Skeletal muscle tissue (tissue), 4 donors: Measurements from ENCODE around the gene ADK. TPM values are rescaled to one million over a fixed set of nuclear protein-coding genes. Genes with fewer than 3 reads are reported as not detected.
"Not testable (repeated sequence)": the region's sequence is repeated elsewhere in the genome, so short reads cannot be mapped to it uniquely, and the experiment has no call there.

Source experiments
- H3K27ac ChIP-seq: one replicate; pipeline ENCODE4 v1.7.0; 2013; ENCODE audit warnings: mild to moderate bottlenecking, low read depth, low read length, inconsistent platforms
- H3K27me3 ChIP-seq, 3 donors: one replicate each; pipeline ENCODE4 v1.7.0; 2013; ENCODE audit warnings: low read length in 3 of 3; ENCODE audit not compliant: control insufficient read depth in 3 of 3, insufficient read depth in 3 of 3
- H3K36me3 ChIP-seq, 3 donors: one replicate each; pipeline ENCODE4 v1.7.0; 2013; ENCODE audit warnings: low read length in 3 of 3; ENCODE audit not compliant: control insufficient read depth in 3 of 3, insufficient read depth in 3 of 3
- H3K4me1 ChIP-seq, 3 donors: one replicate each; pipeline ENCODE4 v1.7.0; 2013; ENCODE audit warnings: low read length in 3 of 3, mild to moderate bottlenecking in 3 of 3; ENCODE audit not compliant: control insufficient read depth in 3 of 3, insufficient read depth in 3 of 3
- H3K4me3 ChIP-seq, 3 donors: one replicate each; pipeline ENCODE4 v1.7.0; 2013; ENCODE audit warnings: low read length in 3 of 3
- H3K9ac ChIP-seq, 3 donors: one replicate each; pipeline ENCODE4 v1.7.0; 2013; ENCODE audit warnings: low read length in 3 of 3, mild to moderate bottlenecking in 3 of 3, moderate library complexity in 2 of 3, low read depth in 1 of 3
- H3K9me3 ChIP-seq, 3 donors: one replicate each; pipeline ENCODE4 v1.7.0; 2013; ENCODE audit warnings: low read length in 3 of 3; ENCODE audit not compliant: control insufficient read depth in 3 of 3
- total RNA-seq: library from RNA; depleted of rRNA; stranded (reverse); fragments of >200 nt; gene quantifications from one replicate; pipeline ENCODE4 v1.2.3, GENCODE V29; 2014
- donor health status: Osteomylitis.

ADK gene
- total RNA-seq, 1 donor from 2014 or later: 28.2 TPM

GRCh38 chr10:74556072-74556705 lies 405.2 kb downstream of the ADK start:
- H3K4me1 ChIP-seq: no peaks in the 10 kb centered on the region
- no peaks in the 10 kb centered on the region for H3K27me3 ChIP-seq
- no peak overlapping the region for H3K4me3 ChIP-seq
- no peak overlapping the region for H3K27ac ChIP-seq
- no peak overlapping the region for H3K9ac ChIP-seq
- no peaks in the 10 kb centered on the region for H3K9me3 ChIP-seq
- H3K36me3 ChIP-seq: no peaks in the 10 kb centered on the region

GRCh38 chr10:74557098-74557497 lies 406.1 kb downstream of the ADK start:
- no peak overlapping the region for H3K9ac ChIP-seq
- no peak overlapping the region for H3K4me3 ChIP-seq
- H3K27ac ChIP-seq: no peak overlapping the region
- no peaks in the 10 kb centered on the region for H3K4me1 ChIP-seq
- no peaks in the 10 kb centered on the region for H3K27me3 ChIP-seq
- no peaks in the 10 kb centered on the region for H3K36me3 ChIP-seq
- no peaks in the 10 kb centered on the region for H3K9me3 ChIP-seq

GRCh38 chr10:74558403-74558802 lies 407.4 kb downstream of the ADK start:
- H3K27ac ChIP-seq: no peak overlapping the region
- no peak overlapping the region for H3K9ac ChIP-seq
- H3K9me3 ChIP-seq: no peaks in the 10 kb centered on the region
- H3K4me3 ChIP-seq: no peak overlapping the region
- H3K36me3 ChIP-seq: no peaks in the 10 kb centered on the region
- H3K27me3 ChIP-seq: no peaks in the 10 kb centered on the region
- no peaks in the 10 kb centered on the region for H3K4me1 ChIP-seq

- H3K9ac ChIP-seq: no peak overlapping the region
- no peaks in the 10 kb centered on the region for H3K9me3 ChIP-seq
- no peaks in the 10 kb centered on the region for H3K4me1 ChIP-seq
- no peak overlapping the region for H3K4me3 ChIP-seq
- no peaks in the 10 kb centered on the region for H3K27me3 ChIP-seq
- no peaks in the 10 kb centered on the region for H3K36me3 ChIP-seq
- H3K27ac ChIP-seq: no peak overlapping the region
Observed at GRCh38 chr10:74558897-74559296, 407.9 kb downstream of the ADK start.

- not testable (repeated sequence) for H3K36me3 ChIP-seq, H3K4me1 ChIP-seq, H3K9ac ChIP-seq, H3K27ac ChIP-seq, H3K27me3 ChIP-seq, H3K4me3 ChIP-seq, H3K9me3 ChIP-seq
Observed at GRCh38 chr10:74568896-74569295, 417.9 kb downstream of the ADK start.

- not testable (repeated sequence) for H3K27ac ChIP-seq, H3K9me3 ChIP-seq
Observed at GRCh38 chr10:74573497-74573896, 422.5 kb downstream of the ADK start.

GRCh38 chr10:74575191-74575720 lies 424.2 kb downstream of the ADK start:
- Histone ChIP-seq H3K4me1 (no peaks in the 10 kb centered on the region), H3K4me3 (no peak overlapping the region), H3K27ac (no peak overlapping the region), H3K36me3 (peaks cover 0 to 2% (median 0%) of the 10 kb centered on the region in 3 donors), H3K9ac (no peak overlapping the region), H3K9me3 (no peaks in the 10 kb centered on the region), H3K27me3 (no peaks in the 10 kb centered on the region)

More at GRCh38 chr10:74573497-74573896, 422.5 kb downstream of the ADK start:
- H3K27me3 ChIP-seq, H3K36me3 ChIP-seq, H3K4me3 ChIP-seq, H3K4me1 ChIP-seq, H3K9ac ChIP-seq: not testable (repeated sequence)

GRCh38 chr10:74575912-74576311 lies 424.9 kb downstream of the ADK start:
- Histone ChIP-seq H3K27me3 (no peaks in the 10 kb centered on the region), H3K9ac (no peak overlapping the region), H3K4me3 (no peak overlapping the region), H3K4me1 (no peaks in the 10 kb centered on the region), H3K36me3 (peaks cover 0 to 2% (median 0%) of the 10 kb centered on the region in 3 donors), H3K9me3 (no peaks in the 10 kb centered on the region), H3K27ac (no peak overlapping the region)

GRCh38 chr10:74576586-74576985 lies 425.6 kb downstream of the ADK start:
- Histone ChIP-seq H3K9ac (no peak overlapping the region), H3K4me3 (no peak overlapping the region), H3K27ac (no peak overlapping the region), H3K9me3 (no peaks in the 10 kb centered on the region), H3K4me1 (no peaks in the 10 kb centered on the region), H3K27me3 (no peaks in the 10 kb centered on the region), H3K36me3 (peaks cover 0 to 2% (median 0%) of the 10 kb centered on the region in 3 donors)

- H3K4me3 ChIP-seq, H3K36me3 ChIP-seq, H3K27ac ChIP-seq, H3K9me3 ChIP-seq, H3K27me3 ChIP-seq, H3K4me1 ChIP-seq, H3K9ac ChIP-seq: not testable (repeated sequence)
Observed at GRCh38 chr10:74580438-74580837, 429.4 kb downstream of the ADK start.
